SK-MEL-5 (cell line): ENCODE results near the gene WDR59. TPM values are rescaled to one million over a fixed set of nuclear protein-coding genes. Genes with fewer than 3 reads are reported as not detected.
"Not testable (repeated sequence)": the region's sequence is repeated elsewhere in the genome, so short reads cannot be mapped to it uniquely, and the experiment has no call there.

Experiments
- DNase-seq: peaks from one replicate; pipeline ENCODE4 v3.0.0-alpha.2; 2016; ENCODE audit warnings: low read depth, low spot score
- in situ Hi-C: cut with HindIII; loops from 2 replicates; pipeline ENCODE4 v1.10.0; 2016; ENCODE audit warnings: low sequenced_read_pairs, high pct_unique_total_duplicates, low pct_unique_long_range_greater_than_20kb
- total RNA-seq: library from RNA; depleted of rRNA; stranded (reverse); fragments of >200 nt; shearing (Covaris generic); gene quantifications from 2 replicates; pipeline ENCODE4 v1.2.3, GENCODE V29; 2014; rRNA removed

WDR59 gene
- total RNA-seq, 1 experiment from 2014 or later, result 15.4 TPM

DNA sequence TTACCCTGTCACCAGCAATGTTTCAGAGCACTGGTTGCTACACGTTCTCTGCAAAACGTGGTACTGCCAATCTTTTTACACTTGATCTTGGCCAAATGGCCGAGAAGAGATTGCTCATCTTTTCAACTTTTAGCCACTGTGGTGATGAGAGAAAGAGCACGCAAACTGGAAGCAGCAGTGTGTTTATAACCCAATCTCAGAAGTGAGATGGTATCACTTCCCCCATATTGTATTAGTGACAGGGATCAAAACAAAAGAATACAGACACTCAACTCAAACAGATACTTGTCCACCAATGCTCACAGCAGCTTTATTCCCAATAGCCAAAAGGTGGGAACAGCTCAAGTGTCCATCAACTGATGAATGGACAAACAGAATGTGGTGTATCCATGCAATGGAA lies 138.2 kb downstream of the WDR59 start:
- in situ Hi-C loops, result no loop called here
- DNase-seq, result no peak

DNA sequence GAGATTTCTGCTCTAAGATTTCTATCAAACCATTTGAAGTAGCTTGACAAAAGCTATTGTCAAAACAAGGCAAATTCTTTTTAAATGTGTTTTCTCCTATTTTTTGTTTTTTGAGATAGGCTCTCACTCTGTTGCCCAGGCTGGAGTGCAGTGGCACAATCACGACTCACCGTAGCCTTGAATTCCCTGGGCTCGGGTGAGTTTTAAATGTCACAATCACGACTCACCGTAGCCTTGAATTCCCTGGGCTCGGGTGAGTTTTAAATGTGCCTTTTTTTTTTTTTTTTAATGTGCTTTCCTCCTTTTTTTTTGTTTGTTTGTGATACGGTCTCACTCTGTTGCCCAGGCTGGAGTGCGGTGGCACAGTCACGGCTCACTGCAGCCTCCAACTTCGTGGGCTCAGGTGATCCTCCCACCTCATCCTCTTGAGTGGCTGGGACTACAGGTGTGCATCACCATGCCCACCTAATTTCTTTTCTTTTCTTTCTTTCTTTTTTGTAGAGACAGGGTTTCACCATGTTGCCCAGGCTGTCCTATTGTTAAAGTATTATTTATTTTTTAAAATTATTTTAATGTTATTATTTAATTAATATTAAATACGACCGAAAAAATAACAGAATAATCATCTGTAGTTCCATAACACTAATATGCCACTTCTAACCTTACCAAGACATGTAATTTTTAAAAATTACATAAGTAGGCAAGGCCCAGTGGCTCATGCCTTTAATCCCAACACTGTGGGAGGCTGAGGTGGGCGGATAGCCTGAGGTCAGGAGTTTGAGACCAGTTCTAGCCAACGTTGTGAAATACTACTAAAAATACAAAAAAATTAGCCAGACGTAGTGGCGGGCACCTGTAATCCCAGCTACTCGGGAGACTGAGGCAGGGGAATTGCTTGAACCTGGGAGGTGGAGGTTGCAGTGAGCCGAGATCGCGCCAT lies 140.6 kb downstream of the WDR59 start:
- DNase-seq, result no peak
- in situ Hi-C loops, result no loop called here

- in situ Hi-C loops, DNase-seq: not testable (repeated sequence)
Observed at GRCh38 chr16:74843381-74844035, 141.4 kb downstream of the WDR59 start.

DNA sequence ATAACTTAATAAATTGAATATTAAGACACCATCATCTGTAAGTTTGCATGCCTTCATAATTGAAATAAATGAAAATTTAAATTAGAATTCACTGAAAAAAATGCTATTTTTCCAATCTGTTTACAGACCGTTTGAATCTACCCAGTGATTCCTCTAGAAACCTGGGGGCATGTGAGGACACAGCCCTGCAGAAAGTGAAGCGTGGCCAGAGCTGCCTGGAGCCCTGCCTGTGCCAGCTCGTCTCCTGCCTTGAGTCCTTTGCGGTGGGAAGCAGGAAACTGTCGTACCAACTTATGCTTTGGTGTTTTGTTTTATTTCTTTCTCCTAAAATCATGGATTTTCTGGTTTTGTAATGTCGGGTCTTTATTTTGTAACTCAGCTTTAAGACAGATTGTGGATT lies 142.5 kb downstream of the WDR59 start:
- in situ Hi-C loops, result no loop called here
- DNase-seq, result no peak

- DNase-seq, result no peak
- in situ Hi-C loops, result no loop called here
Observed at GRCh38 chr16:74841904-74842303, 143.0 kb downstream of the WDR59 start.

- in situ Hi-C loops, result no loop called here
- DNase-seq, result no peak
Observed at GRCh38 chr16:74841469-74841868, 143.5 kb downstream of the WDR59 start.

GRCh38 chr16:74837056-74837455 lies 147.9 kb downstream of the WDR59 start:
- in situ Hi-C loops, result no loop called here
- no peak for DNase-seq

- DNase-seq, result no peak
- in situ Hi-C loops, result no loop called here
Observed at GRCh38 chr16:74836111-74836671, 148.7 kb downstream of the WDR59 start.

GRCh38 chr16:74832228-74832627 lies 152.7 kb downstream of the WDR59 start:
- DNase-seq, result no peak
- in situ Hi-C loops, result no loop called here

DNA sequence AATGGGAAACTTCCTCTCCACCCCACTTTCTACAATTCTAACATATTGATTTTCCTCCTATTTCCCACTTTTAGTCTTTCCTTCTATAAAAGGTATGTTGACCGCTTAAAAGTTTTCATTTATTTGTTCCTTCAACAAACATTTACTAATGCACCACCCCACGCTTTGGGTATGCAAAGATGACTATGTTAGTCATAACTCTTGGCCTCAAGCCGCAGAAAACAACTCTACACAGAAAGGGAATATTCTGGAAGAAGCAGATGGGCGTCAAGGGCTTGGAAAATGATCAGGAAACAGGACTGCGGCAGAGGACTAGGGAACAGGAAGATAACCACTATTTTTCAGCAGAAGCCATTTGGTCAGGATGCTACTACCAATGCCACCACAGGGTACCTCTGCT lies 153.5 kb downstream of the WDR59 start:
- in situ Hi-C loops, result no loop called here
- no peak for DNase-seq

DNA sequence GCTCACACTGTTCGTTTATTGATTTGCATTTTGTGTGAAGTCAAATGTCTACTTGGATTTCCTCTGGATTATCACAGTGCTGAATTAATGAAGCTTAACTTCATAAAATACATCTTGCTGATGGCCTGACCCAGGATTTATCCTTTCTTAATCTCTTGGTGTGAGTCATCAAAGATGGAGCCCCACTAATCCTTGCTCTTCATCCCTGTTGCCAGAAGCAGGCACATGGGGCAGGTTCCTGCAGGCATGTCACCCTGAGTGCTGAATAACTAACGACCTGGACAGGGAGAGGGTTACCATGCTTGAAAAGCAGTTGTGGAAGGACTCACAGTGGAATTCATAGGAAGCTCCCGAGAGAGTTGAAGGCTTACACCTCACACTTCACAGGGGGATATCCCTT lies 154.3 kb downstream of the WDR59 start:
- in situ Hi-C loops, result no loop called here
- no peak for DNase-seq

DNA sequence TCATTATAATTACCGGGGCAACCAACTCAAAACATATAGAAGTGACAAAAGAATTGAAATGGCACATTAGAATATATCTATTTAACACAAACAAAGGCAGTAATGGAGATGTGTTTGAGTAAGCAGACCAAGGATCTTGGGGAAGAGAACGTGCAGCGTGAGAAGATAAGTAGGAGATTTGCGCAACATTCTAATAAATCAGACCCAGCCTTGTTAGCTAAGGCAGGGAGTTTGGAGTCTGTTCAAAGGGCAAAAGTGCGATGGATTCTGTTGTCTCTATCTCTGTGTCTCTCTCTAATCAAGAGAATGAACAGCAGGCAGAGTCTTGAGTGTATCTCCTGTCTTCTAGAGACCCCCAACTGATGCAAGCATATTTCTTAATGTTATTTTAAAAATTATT lies 155.3 kb downstream of the WDR59 start:
- DNase-seq, result no peak
- in situ Hi-C loops, result no loop called here

DNA sequence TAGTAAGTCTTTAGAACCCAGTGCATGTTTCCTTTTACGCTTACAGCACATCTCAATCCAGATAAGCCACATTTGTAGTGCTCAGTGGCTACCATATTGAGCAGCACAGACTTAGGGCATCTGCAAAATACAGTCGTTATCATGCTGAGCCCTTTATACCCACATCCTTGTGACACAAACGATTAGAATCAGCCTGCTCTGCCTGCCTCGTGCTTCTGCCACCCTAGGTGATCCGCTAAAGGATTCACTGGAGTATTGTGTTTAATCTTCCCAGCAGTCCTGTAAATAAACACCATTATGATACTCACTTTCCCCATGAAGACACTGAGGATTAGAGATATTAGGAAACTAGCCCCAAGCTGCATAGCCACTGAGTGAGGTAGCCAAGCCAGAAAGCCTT lies 159.0 kb downstream of the WDR59 start:
- no peak for DNase-seq
- in situ Hi-C loops, result no loop called here

DNA sequence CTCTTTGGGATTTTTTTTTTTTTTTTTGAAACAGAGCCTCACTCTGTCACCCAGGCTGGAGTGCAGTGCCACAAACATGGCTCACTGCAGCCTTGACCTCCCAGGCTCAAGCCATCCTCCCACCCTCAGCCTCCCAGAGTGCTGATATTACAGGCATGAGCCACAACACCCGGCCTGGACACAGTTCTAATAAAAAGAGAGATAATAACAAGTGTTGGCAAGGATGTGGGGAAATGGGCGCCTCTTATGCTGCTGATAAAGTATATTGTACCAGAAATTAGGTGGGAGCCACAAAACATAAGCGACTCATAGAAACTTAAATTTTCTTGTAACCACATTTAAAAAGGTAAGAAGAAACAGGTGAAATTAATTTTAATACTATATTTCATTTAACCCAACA lies 159.9 kb downstream of the WDR59 start:
- in situ Hi-C loops, result no loop called here
- no peak for DNase-seq

Other genes with a start within 250 kb of the WDR59 start
- 0.08 TPM in 1 of 2 replicates, not detected in the other for gene FA2H, start 210.3 kb downstream of the WDR59 start, total RNA-seq
- 5.8 and 10.6 TPM in 2 replicates for gene ZNRF1, start 13.9 kb upstream of the WDR59 start, total RNA-seq
- 2.2 and 3.0 TPM in 2 replicates for gene LDHD, start 131.7 kb upstream of the WDR59 start, total RNA-seq
- 8.7 and 10.2 TPM in 2 replicates for gene ZFP1, start 163.4 kb upstream of the WDR59 start, total RNA-seq
- gene CTRB2, start 222.0 kb upstream of the WDR59 start, total RNA-seq, result not detected in 2 replicates
- gene CTRB1, start 233.9 kb upstream of the WDR59 start, total RNA-seq, result not detected in 2 replicates